ENCODE results near the gene PTER. TPM values are rescaled to one million over a fixed set of nuclear protein-coding genes. Genes with fewer than 3 reads are reported as not detected.

PTER gene
- total RNA-seq, 1 experiment from 2014 or later = 6.6 TPM

- POLR2A ChIA-PET (ENCODE audit: unreplicated experiment) = no interaction called here
Measured at GRCh38 chr10:16559236-16559773, 122.5 kb downstream of the PTER start.

GRCh38 chr10:16562891-16563290 is 126.1 kb downstream of the PTER start:
- ChIA-PET CTCF (no interaction called here), POLR2A (ENCODE audit: unreplicated experiment) (no interaction called here)
- Histone ChIP-seq H3F3A (ENCODE audit: low read length, unreplicated experiment) (no peaks in the 10 kb centered on the region), H3K79me2 (ENCODE audit: low read length) (no peaks in the 10 kb centered on the region), H2AFZ (ENCODE audit: low read length) (no peak overlapping the region), H3K9ac (ENCODE audit: low read length) (no peak overlapping the region), H4K20me1 (ENCODE audit: low read length) (no peaks in the 10 kb centered on the region), H3K9me2 (replicated peaks; ENCODE audit: low read length) (no peaks in the 10 kb centered on the region), H3K9me3 (ENCODE audit: low read length) (no peaks in the 10 kb centered on the region), H3K27ac (ENCODE audit: low read length) (no peak overlapping the region), H3K36me3 (ENCODE audit: low read depth, low read length) (no peaks in the 10 kb centered on the region), H3K4me2 (ENCODE audit: low read length) (no peak overlapping the region), H3K4me3 (ENCODE audit: low read length) (no peak overlapping the region), H3K4me1 (ENCODE audit: insufficient read depth, low read length) (no peaks in the 10 kb centered on the region), H3K27me3 (ENCODE audit: low read length) (no peaks in the 10 kb centered on the region)
- no peak for ATAC-seq
- no peak for DNase-seq
- intact Hi-C loops (cut with micrococcal nuclease) = no loop called here
- TF ChIP-seq CTCF (conservative IDR thresholded peaks at IDR 0.05; ENCODE audit: low read depth, low read length) = no peak
- no TSS peak for BruUV-seq (replicated peaks)

More at GRCh38 chr10:16559236-16559773, 122.5 kb downstream of the PTER start:
- H3K27ac ChIP-seq (ENCODE audit: low read length) = no peak overlapping the region
- CTCF ChIA-PET = no interaction called here
- no peaks in the 10 kb centered on the region for H3K4me1 ChIP-seq (ENCODE audit: insufficient read depth, low read length)
- TF ChIP-seq CTCF (conservative IDR thresholded peaks at IDR 0.05; ENCODE audit: low read depth, low read length) (no peak), EZH2 (IDR thresholded peaks at IDR 0.05; ENCODE audit: low read length, unreplicated experiment) (no peak), EZH2phosphoT487 (IDR thresholded peaks at IDR 0.05; ENCODE audit: borderline replicate concordance, low read length) (no peak)
- H3K36me3 ChIP-seq (ENCODE audit: low read depth, low read length) = no peaks in the 10 kb centered on the region
- H3K27me3 ChIP-seq (ENCODE audit: low read length) = no peaks in the 10 kb centered on the region
- intact Hi-C loops (cut with micrococcal nuclease) = no loop called here
- H4K20me1 ChIP-seq (ENCODE audit: low read length) = no peaks in the 10 kb centered on the region
- no peaks in the 10 kb centered on the region for H3K79me2 ChIP-seq (ENCODE audit: low read length)
- H3K9me3 ChIP-seq (ENCODE audit: low read length) = no peaks in the 10 kb centered on the region
- no peak for ATAC-seq
- no TSS peak for BruUV-seq (replicated peaks)
- no peak overlapping the region for H2AFZ ChIP-seq (ENCODE audit: low read length)
- no peak for DNase-seq
- H3K9me2 ChIP-seq (replicated peaks; ENCODE audit: low read length) = no peaks in the 10 kb centered on the region
- H3F3A ChIP-seq (ENCODE audit: low read length, unreplicated experiment) = no peaks in the 10 kb centered on the region
- H3K4me2 ChIP-seq (ENCODE audit: low read length) = no peak overlapping the region
- no peak overlapping the region for H3K9ac ChIP-seq (ENCODE audit: low read length)
- no peak overlapping the region for H3K4me3 ChIP-seq (ENCODE audit: low read length)

Other genes starting within 250 kb of the PTER start
- gene C1QL3, start 84.9 kb downstream of the PTER start, total RNA-seq (2014; rRNA removed) = 0.12 TPM in 1 of 2 replicates, not detected in the other